Erythroblast (primary cell): ENCODE measurements around the gene ZNF134.
A peak's percentile ranks its signal among the peaks of the same experiment; 100 is the strongest.

Experiments
- DNase-seq, 2 experiments: peaks; one replicate each; lab custom pipeline; 2025; lab: John Stamatoyannopoulos, UW
- GATA1 ChIP-seq: IDR thresholded peaks from 2 replicates; pipeline ENCODE4 v1.6.1; 2011; ENCODE audit warnings: low read depth, mild to moderate bottlenecking, control low read depth, low read length, moderate library complexity
- POLR2A ChIP-seq: IDR thresholded peaks from 2 replicates; pipeline ENCODE4 v1.6.1; 2011; ENCODE audit warnings: mild to moderate bottlenecking, low read length

Gene ZNF134

GRCh38 chr19:57613941-57614743 is at the start of gene ZNF134:
TSS of gene ZNF134 (plus strand) at chr19:57614242. CDS start at chr19:57619469, 5,227 bp downstream.
- TF ChIP-seq POLR2A (peak; percentile 58), GATA1 (no peak)

GRCh38 chr19:57566396-57567265 is 47.4 kb upstream of the ZNF134 start:
- TF ChIP-seq GATA1, result no peak
- DNase-seq, result peak; percentile 56 to 67

More at GRCh38 chr19:57613941-57614743, at the start of gene ZNF134:
- DNase-seq, result peak; percentile 92 to 95

GRCh38 chr19:57570707-57571106 is 43.3 kb upstream of the ZNF134 start:
- no peak for DNase-seq
- no peak for TF ChIP-seq GATA1
- TF ChIP-seq POLR2A, result no peak

- TF ChIP-seq POLR2A (no peak), GATA1 (no peak)
- no peak for DNase-seq
Observed at GRCh38 chr19:57572415-57572947, 41.6 kb upstream of the ZNF134 start.

GRCh38 chr19:57576661-57577060 is 37.4 kb upstream of the ZNF134 start:
- TF ChIP-seq GATA1 (no peak), POLR2A (no peak)
- DNase-seq, result no peak

- no peak for TF ChIP-seq GATA1
- TF ChIP-seq POLR2A, result peak; percentile 50
- DNase-seq, result peak; percentile 98 to 99
Observed at GRCh38 chr19:57578487-57579205, 35.4 kb upstream of the ZNF134 start, which contains the start of gene ZNF416. TSS of gene ZNF416 (minus strand) at chr19:57578911. CDS start at chr19:57578704, 207 bp downstream.

GRCh38 chr19:57583104-57583520 is 30.9 kb upstream of the ZNF134 start:
- no peak for DNase-seq
- no peak for TF ChIP-seq POLR2A
- no peak for TF ChIP-seq GATA1

- peak; percentile 88 to 92 for DNase-seq
- no peak for TF ChIP-seq GATA1
- peak; percentile 62 for TF ChIP-seq POLR2A
Observed at GRCh38 chr19:57583521-57584416, 30.3 kb upstream of the ZNF134 start, which contains the start of gene ZIK1. TSS of gene ZIK1 (plus strand) at chr19:57584145. CDS start at chr19:57584357, 212 bp downstream.

- DNase-seq, result no peak
- TF ChIP-seq GATA1 (no peak), POLR2A (no peak)
Observed at GRCh38 chr19:57587529-57587928, 26.5 kb upstream of the ZNF134 start.

GRCh38 chr19:57599377-57599760 is 14.7 kb upstream of the ZNF134 start:
- TF ChIP-seq POLR2A (no peak), GATA1 (no peak)
- DNase-seq, result no peak

- peak; percentile 94 for DNase-seq
- TF ChIP-seq GATA1, result no peak
- peak; percentile 52 for TF ChIP-seq POLR2A
Observed at GRCh38 chr19:57599761-57600383, 14.2 kb upstream of the ZNF134 start, which contains the start of gene ZNF530. TSS of gene ZNF530 (plus strand) at chr19:57599885. CDS start at chr19:57604346, 4,461 bp downstream.

GRCh38 chr19:57606931-57607330 is 7.1 kb upstream of the ZNF134 start:
- peak in 1 of 2 experiments; percentile 23 for DNase-seq
- TF ChIP-seq GATA1 (no peak), POLR2A (no peak)
